Naive thymus-derived CD4-positive, alpha-beta T cell (primary cell): ENCODE data around the gene HECTD4. TPM values are rescaled to one million over a fixed set of nuclear protein-coding genes. Genes with fewer than 3 reads are reported as not detected.

Experiments used
- ATAC-seq: fragments of 150-1000 bp; cut with Tn5 transposase; 2 replicates; pipeline ENCODE4 v1.10.0; 2021; ENCODE audit warnings: mild to moderate bottlenecking, moderate library complexity
- CTCF ChIA-PET: fragments of 350-600 bp; sonication (Branson Sonifier 250); formaldehyde crosslinking; loops from one replicate; lab custom pipeline; 2021; ENCODE audit warnings: antibody characterized with exemption; lab: Charles Lee
- POLR2A ChIA-PET: fragments of 350-600 bp; sonication (Branson Sonifier 250); formaldehyde crosslinking; loops from one replicate; lab custom pipeline; 2021; ENCODE audit warnings: antibody characterized with exemption, inconsistent platforms; lab: Charles Lee
- DNase-seq, 9 donors: peaks; one replicate each; pipeline versions ENCODE4 v3.0.0 to v3.0.0-alpha.2; 2020 to 2022; ENCODE audit warnings: mixed read lengths in 1 of 9
- H3K27ac ChIP-seq: one replicate; pipeline ENCODE4 v1.7.0; 2013; ENCODE audit warnings: mild to moderate bottlenecking, low read depth, low read length, moderate library complexity
- H3K27me3 ChIP-seq, 2 donors: one replicate each; pipeline ENCODE4 v1.7.0; 2013; ENCODE audit warnings: low read length in 2 of 2, mild to moderate bottlenecking in 2 of 2, moderate library complexity in 2 of 2; ENCODE audit not compliant: control insufficient read depth in 2 of 2, insufficient read depth in 2 of 2
- H3K36me3 ChIP-seq, 3 experiments: 1 replicate in 2 of 3; 2 replicates in 1 of 3; pipeline ENCODE4 v1.7.0; 2013; ENCODE audit warnings: low read length in 3 of 3, mild to moderate bottlenecking in 3 of 3, moderate library complexity in 1 of 3; ENCODE audit not compliant: insufficient read depth in 3 of 3, control insufficient read depth in 2 of 3
- H3K4me1 ChIP-seq, 2 donors: one replicate each; pipeline ENCODE4 v1.7.0; 2013; ENCODE audit warnings: low read length in 2 of 2, mild to moderate bottlenecking in 2 of 2, moderate library complexity in 1 of 2; ENCODE audit not compliant: control insufficient read depth in 2 of 2, insufficient read depth in 2 of 2
- H3K4me3 ChIP-seq: 2 replicates; pipeline ENCODE4 v1.7.0; 2013; ENCODE audit warnings: mild to moderate bottlenecking, low read length
- H3K9me3 ChIP-seq, 3 experiments: 1 replicate in 2 of 3; 2 replicates in 1 of 3; pipeline ENCODE4 v1.7.0; 2013; ENCODE audit warnings: low read length in 3 of 3; ENCODE audit not compliant: control insufficient read depth in 2 of 3
- H3K27ac Mint-ChIP-seq, 9 donors: one replicate each; pipeline ENCODE4 v1.8.0; 2020 to 2022; ENCODE audit warnings: mixed read lengths in 9 of 9, mild to moderate bottlenecking in 8 of 9, moderate library complexity in 5 of 9, inconsistent platforms in 2 of 9
- H3K27me3 Mint-ChIP-seq, 5 donors: one replicate each; pipeline ENCODE4 v1.8.0; 2021 to 2022; ENCODE audit warnings: mixed read lengths in 5 of 5, mild to moderate bottlenecking in 1 of 5
- H3K36me3 Mint-ChIP-seq, 5 donors: one replicate each; pipeline ENCODE4 v1.8.0; 2020 to 2022; ENCODE audit warnings: mixed read lengths in 5 of 5, mild to moderate bottlenecking in 3 of 5, inconsistent platforms in 1 of 5
- H3K4me1 Mint-ChIP-seq, 7 donors: one replicate each; pipeline ENCODE4 v1.8.0; 2020 to 2022; ENCODE audit warnings: mixed read lengths in 7 of 7, mild to moderate bottlenecking in 3 of 7, inconsistent platforms in 1 of 7
- H3K4me3 Mint-ChIP-seq, 10 donors: one replicate each; pipeline ENCODE4 v1.8.0; 2020 to 2022; ENCODE audit warnings: mild to moderate bottlenecking in 10 of 10, mixed read lengths in 10 of 10, moderate library complexity in 6 of 10, inconsistent platforms in 2 of 10
- H3K9me3 Mint-ChIP-seq, 11 donors: one replicate each; pipeline ENCODE4 v1.8.0; 2020 to 2022; ENCODE audit warnings: mixed read lengths in 11 of 11, mild to moderate bottlenecking in 4 of 11, inconsistent platforms in 1 of 11, moderate library complexity in 1 of 11
- intact Hi-C, 2 donors: fragments of 100-400 bp; cut with micrococcal nuclease; formaldehyde crosslinking; loops; one replicate each; pipeline ENCODE4 v1.15.1; 2023
- polyA plus RNA-seq, 2 donors: library from polyadenylated mRNA; unstranded; fragments of 300-500 nt; fragmentation: Illumina TruSeq; gene quantifications; one replicate each; pipeline ENCODE4 v1.2.3, GENCODE V29; 2021
- total RNA-seq, 6 experiments: library from RNA in 5 of 6; stranded (reverse) in 5 of 6; gene quantifications; 1 replicate in 5 of 6; 2 replicates in 1 of 6; pipeline ENCODE4 v1.2.3 and lab custom pipeline; 2021 to 2026

Gene HECTD4
- total and polyA plus RNA-seq, 7 experiments from 2014 or later: 3.1 to 57.7 (median 47.9) TPM

DNA sequence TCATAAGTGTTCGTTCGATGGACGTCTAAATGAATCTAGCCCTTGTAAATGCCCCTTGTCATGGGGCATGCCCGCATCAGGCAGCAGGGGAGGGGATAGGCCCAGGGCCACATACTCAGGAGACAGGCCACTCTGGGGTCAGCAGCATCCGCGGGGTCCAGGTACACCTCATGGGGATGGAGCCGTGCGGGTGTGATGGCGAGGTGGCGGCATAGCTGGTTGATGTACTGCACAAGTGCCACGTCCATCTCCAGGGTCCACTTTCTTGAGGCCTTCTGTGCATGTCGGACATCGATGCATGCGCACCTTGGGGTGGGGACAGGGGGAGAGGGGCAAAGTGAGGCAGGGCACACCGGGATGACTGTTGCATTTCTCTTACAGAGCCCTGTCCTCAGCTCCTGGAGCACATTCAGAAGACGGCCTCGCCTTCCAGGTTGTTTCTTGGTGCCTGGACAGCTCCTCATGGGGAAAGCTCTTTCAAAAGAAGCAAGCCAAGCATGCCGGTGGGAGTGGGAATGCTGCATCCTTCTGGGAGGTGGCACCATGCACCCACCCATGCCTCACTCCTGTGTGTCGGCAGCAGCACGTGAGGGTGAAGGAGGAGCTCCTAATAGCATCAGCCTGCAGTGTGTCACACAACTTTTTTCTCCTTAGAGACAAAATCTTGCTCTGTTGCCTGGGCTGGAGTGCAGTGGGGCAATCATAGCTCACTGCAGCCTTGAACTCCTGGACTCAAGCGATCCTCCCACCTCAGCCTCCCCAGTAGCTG, 209.5 kb downstream of the HECTD4 start:
- Histone ChIP-seq H3K9me3 (no peaks in the 10 kb centered on the region), H3K4me3 (no peak overlapping the region), H3K36me3 (peaks cover 0 to 42% (median 0%) of the 10 kb centered on the region in 3 experiments), H3K4me1 (no peaks in the 10 kb centered on the region), H3K27ac (no peak overlapping the region), H3K27me3 (no peaks in the 10 kb centered on the region)
- intact Hi-C loops: loop anchor here in 1 of 2 donors (5.0 kb wide), 1 partner anchor 225 kb away; no protein-coding TSS in a partner anchor
- Mint-ChIP-seq H3K4me3 (no peak overlapping the region), H3K4me1 (peaks cover 0 to 2% (median 0%) of the 10 kb centered on the region in 7 donors), H3K9me3 (no peaks in the 10 kb centered on the region), H3K36me3 (peaks cover 4 to 35% (median 18%) of the 10 kb centered on the region in 5 donors), H3K27me3 (no peaks in the 10 kb centered on the region), H3K27ac (no peak overlapping the region)
- ChIA-PET CTCF (interaction anchor here (0.7 kb wide), 1 partner anchor 215 kb away, joined by 3 read pairs; no protein-coding TSS in a partner anchor), POLR2A (interaction anchor here (0.7 kb wide), 1 partner anchor 11 kb away, joined by 3 read pairs; no protein-coding TSS in a partner anchor)
- no peak for DNase-seq
- ATAC-seq: no peak

DNA sequence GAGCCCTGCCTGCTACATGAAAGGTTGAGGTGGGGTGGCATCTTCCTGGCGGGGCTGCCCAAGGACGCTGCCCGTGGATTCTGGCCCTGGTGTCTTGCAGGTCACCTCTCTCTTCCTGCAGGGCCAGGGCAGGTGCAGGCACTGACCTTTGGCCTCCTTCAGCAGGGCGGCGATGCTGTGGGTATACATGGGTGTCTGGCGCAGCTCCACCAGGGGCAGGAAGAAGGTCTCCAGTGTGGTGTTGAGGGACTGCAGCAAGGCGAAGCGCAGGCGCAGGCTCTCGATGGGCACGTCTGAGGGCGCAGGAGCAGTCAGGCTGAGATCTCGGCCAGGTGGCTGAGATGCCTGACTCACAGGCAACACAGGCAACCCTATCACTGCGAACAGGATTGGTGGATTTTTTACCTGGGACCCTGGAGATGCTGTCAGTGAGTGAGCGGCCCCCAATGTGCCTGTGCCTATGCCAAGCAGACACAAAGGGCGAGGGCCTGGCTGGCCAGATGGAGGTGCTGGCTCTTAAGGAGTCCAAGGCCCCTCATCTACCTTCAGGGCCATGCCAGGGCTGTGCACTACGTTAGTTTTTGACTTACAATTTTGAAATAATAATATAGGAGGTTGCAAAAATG, 211.1 kb downstream of the HECTD4 start:
- ChIA-PET POLR2A (no interaction called here), CTCF (interaction anchor here (0.7 to 1.0 kb wide), 4 partner anchors 38 to 151 kb away, joined by 3 to 4 read pairs (median 3); no protein-coding TSS in a partner anchor)
- Histone ChIP-seq H3K9me3 (no peaks in the 10 kb centered on the region), H3K4me3 (no peak overlapping the region), H3K27ac (no peak overlapping the region), H3K36me3 (peaks cover 0 to 38% (median 0%) of the 10 kb centered on the region in 3 experiments), H3K4me1 (no peaks in the 10 kb centered on the region), H3K27me3 (no peaks in the 10 kb centered on the region)
- Mint-ChIP-seq H3K9me3 (no peaks in the 10 kb centered on the region), H3K27ac (no peak overlapping the region), H3K27me3 (no peaks in the 10 kb centered on the region), H3K4me3 (no peak overlapping the region), H3K36me3 (peaks cover 4 to 26% (median 11%) of the 10 kb centered on the region in 5 donors), H3K4me1 (peaks cover 0 to 2% (median 0%) of the 10 kb centered on the region in 7 donors)
- no peak for DNase-seq
- intact Hi-C loops: loop anchor here in 1 of 2 donors (1.0 to 5.0 kb wide), 2 partner anchors 62 to 224 kb away; no protein-coding TSS in a partner anchor
- no peak for ATAC-seq

GRCh38 chr12:112170376-112170775, 211.9 kb downstream of the HECTD4 start:
- intact Hi-C loops: loop anchor here in 1 of 2 donors (1.0 to 5.0 kb wide), 2 partner anchors 61 to 223 kb away; no protein-coding TSS in a partner anchor
- no peaks in the 10 kb centered on the region for H3K9me3 ChIP-seq
- ChIA-PET POLR2A (no interaction called here), CTCF (interaction anchor here (0.7 to 1.0 kb wide), 4 partner anchors 38 to 150 kb away, joined by 3 to 4 read pairs (median 3); no protein-coding TSS in a partner anchor)
- no peaks in the 10 kb centered on the region for H3K4me1 ChIP-seq
- Mint-ChIP-seq H3K9me3 (no peaks in the 10 kb centered on the region), H3K27ac (peak overlapping the region in 4 of 9 donors; percentile 39 to 70 (median 44)), H3K27me3 (no peaks in the 10 kb centered on the region), H3K36me3 (peaks cover 2 to 19% (median 5%) of the 10 kb centered on the region in 5 donors), H3K4me1 (peaks cover 0 to 2% (median 0%) of the 10 kb centered on the region in 7 donors), H3K4me3 (no peak overlapping the region)
- DNase-seq (peak in 1 of 9 donors; percentile 9), ATAC-seq (peak; percentile 45)
- H3K36me3 ChIP-seq: peaks cover 0 to 31% (median 0%) of the 10 kb centered on the region in 3 experiments
- no peak overlapping the region for H3K27ac ChIP-seq
- H3K4me3 ChIP-seq: no peak overlapping the region
- no peaks in the 10 kb centered on the region for H3K27me3 ChIP-seq

GRCh38 chr12:112169966-112170365, 212.3 kb downstream of the HECTD4 start:
- Histone ChIP-seq H3K36me3 (peaks cover 0 to 26% (median 0%) of the 10 kb centered on the region in 3 experiments), H3K9me3 (no peaks in the 10 kb centered on the region), H3K27ac (no peak overlapping the region), H3K4me1 (no peaks in the 10 kb centered on the region), H3K4me3 (no peak overlapping the region), H3K27me3 (no peaks in the 10 kb centered on the region)
- ChIA-PET POLR2A (interaction anchor here (1.4 kb wide), 1 partner anchor 11 kb away, joined by 4 read pairs; no protein-coding TSS in a partner anchor), CTCF (interaction anchor here (0.9 to 1.0 kb wide), 2 partner anchors 37 to 73 kb away, joined by 3 to 4 read pairs; no protein-coding TSS in a partner anchor)
- no peak overlapping the region for H3K4me3 Mint-ChIP-seq
- peaks cover under 1 to 15% (median 2%) of the 10 kb centered on the region in 5 donors for H3K36me3 Mint-ChIP-seq
- DNase-seq: no peak
- H3K4me1 Mint-ChIP-seq: peaks cover 0 to 2% (median 0%) of the 10 kb centered on the region in 7 donors
- peak overlapping the region in 6 of 9 donors; percentile 39 to 70 (median 46) for H3K27ac Mint-ChIP-seq
- no peak for ATAC-seq
- H3K9me3 Mint-ChIP-seq: no peaks in the 10 kb centered on the region
- no peaks in the 10 kb centered on the region for H3K27me3 Mint-ChIP-seq
- intact Hi-C loops: loop anchor here in 1 of 2 donors (1.0 to 5.0 kb wide), 2 partner anchors 61 to 223 kb away; no protein-coding TSS in a partner anchor

GRCh38 chr12:112169161-112169872, 212.9 kb downstream of the HECTD4 start:
- Mint-ChIP-seq H3K4me1 (peaks cover 0 to 2% (median 0%) of the 10 kb centered on the region in 7 donors), H3K27ac (peak overlapping the region in 5 of 9 donors; percentile 39 to 49 (median 45)), H3K36me3 (peaks cover 0 to 13% (median 0%) of the 10 kb centered on the region in 5 donors), H3K4me3 (no peak overlapping the region), H3K27me3 (no peaks in the 10 kb centered on the region), H3K9me3 (no peaks in the 10 kb centered on the region)
- no peak overlapping the region for H3K27ac ChIP-seq
- no peaks in the 10 kb centered on the region for H3K4me1 ChIP-seq
- DNase-seq (no peak), ATAC-seq (no peak)
- POLR2A ChIA-PET: interaction anchor here (0.6 to 1.4 kb wide), 2 partner anchors 10 to 48 kb away, joined by 4 read pairs; no protein-coding TSS in a partner anchor
- no peaks in the 10 kb centered on the region for H3K27me3 ChIP-seq
- CTCF ChIA-PET: interaction anchor here (0.5 to 0.6 kb wide), 2 partner anchors 49 to 62 kb away, joined by 3 to 5 read pairs; no protein-coding TSS in a partner anchor
- H3K4me3 ChIP-seq: no peak overlapping the region
- no peaks in the 10 kb centered on the region for H3K9me3 ChIP-seq
- intact Hi-C loops: no loop called here
- H3K36me3 ChIP-seq: peaks cover 0 to 23% (median 0%) of the 10 kb centered on the region in 3 experiments
